ENCODE results near the gene FBXO2.

Gene FBXO2

GRCh38 chr1:11654137-11654938 lies at the start of gene FBXO2, which contains the start of gene FBXO44:
FBXO2 (minus strand) TSS chr1:11654429; CDS start chr1:11654340, 89 bp downstream.
FBXO44 (plus strand) TSS chr1:11654877; CDS start chr1:11655836, 959 bp downstream.
- no peak for DNase-seq (ENCODE audit: low read depth)

GRCh38 chr1:11703357-11704193 lies 49.3 kb upstream of the FBXO2 start:
- no peak for DNase-seq (ENCODE audit: low read depth)

DNA sequence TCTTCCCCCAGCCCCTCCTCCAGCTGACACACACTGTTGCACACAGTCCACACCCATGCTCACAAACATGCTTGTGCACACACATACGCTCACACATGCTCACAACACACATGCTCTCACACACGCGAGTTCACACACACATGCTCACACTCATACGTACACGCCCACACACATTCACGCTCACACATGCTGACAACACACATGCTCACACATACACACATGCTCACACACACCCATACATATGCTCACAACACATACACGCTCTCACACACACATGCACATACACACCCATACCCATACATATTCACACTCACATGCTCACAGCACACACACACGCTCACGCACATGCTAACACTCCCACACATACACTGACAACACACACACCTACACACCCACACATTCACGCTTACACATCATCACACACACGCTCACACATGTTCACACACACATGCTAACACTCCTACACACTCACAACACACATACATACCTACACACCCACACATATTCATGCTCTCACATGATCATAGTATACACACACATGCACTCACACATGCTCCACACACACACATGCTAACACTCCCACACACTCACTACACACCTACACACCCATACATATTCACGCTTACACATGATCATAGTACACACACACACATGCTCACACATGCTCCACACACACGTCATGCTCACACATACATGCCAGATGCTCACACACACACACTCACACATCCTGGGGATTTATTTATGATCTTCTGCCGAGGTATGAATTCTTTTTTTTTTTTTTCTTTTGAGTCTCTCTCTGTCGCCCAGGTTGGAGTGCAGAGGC lies 48.0 kb upstream of the FBXO2 start:
- no peak for DNase-seq (ENCODE audit: low read depth)

GRCh38 chr1:11701551-11701961 lies 47.3 kb upstream of the FBXO2 start:
- DNase-seq (ENCODE audit: low read depth): no peak

GRCh38 chr1:11700601-11701467 lies 46.6 kb upstream of the FBXO2 start:
- no peak for DNase-seq (ENCODE audit: low read depth)

DNA sequence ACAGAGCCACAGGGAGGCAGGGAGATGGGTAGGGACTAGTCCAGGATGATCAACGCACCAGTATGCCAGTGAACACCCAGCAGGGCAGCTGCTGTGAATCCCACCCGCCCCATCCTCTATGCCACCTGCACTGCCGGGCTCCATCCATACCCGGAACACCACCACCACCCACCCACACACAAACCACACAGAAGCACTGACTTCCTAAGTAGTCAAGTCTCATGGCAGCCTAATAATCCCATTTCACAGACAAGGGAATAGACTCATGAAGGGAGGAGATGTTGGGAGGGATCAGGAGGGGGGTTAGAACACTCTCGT lies 43.6 kb upstream of the FBXO2 start:
- DNase-seq (ENCODE audit: low read depth): no peak

GRCh38 chr1:11697188-11697892 lies 43.1 kb upstream of the FBXO2 start:
- no peak for DNase-seq (ENCODE audit: low read depth)

GRCh38 chr1:11695861-11696260 lies 41.6 kb upstream of the FBXO2 start:
- no peak for DNase-seq (ENCODE audit: low read depth)

- DNase-seq (ENCODE audit: low read depth): no peak
These were observed 39.7 kb upstream of the FBXO2 start for GRCh38 chr1:11693917-11694316.

GRCh38 chr1:11693024-11693590 lies 38.9 kb upstream of the FBXO2 start:
- DNase-seq (ENCODE audit: low read depth): peak; percentile 87

- no peak for DNase-seq (ENCODE audit: low read depth)
These were observed 37.9 kb upstream of the FBXO2 start for GRCh38 chr1:11691928-11692711.

GRCh38 chr1:11691302-11691914 lies 37.2 kb upstream of the FBXO2 start, which contains the start of gene DRAXIN:
DRAXIN (plus strand) TSS chr1:11691710; CDS start chr1:11706259, 14,549 bp downstream.
- DNase-seq (ENCODE audit: low read depth): no peak

GRCh38 chr1:11690397-11691301 lies 36.4 kb upstream of the FBXO2 start:
- DNase-seq (ENCODE audit: low read depth): no peak

DNA sequence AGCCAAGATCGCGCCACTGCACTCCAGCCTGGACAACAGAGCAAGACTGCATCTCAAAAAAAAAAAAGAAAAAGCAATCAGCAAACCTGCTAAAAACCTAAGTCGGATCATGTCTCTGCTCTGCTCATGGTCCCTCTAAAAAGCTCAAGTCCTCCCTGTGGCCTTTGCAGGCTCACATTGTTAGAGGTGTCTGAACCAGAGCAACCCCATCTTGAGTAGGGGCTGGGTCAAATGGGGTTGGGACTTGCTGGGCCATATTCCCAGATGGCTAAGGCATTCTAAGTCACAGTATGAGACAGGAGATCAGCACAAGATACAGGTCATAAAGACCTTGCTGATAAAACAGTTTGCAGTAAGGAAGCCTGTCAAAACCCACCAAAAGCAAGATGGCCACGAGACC lies 34.3 kb upstream of the FBXO2 start:
- DNase-seq (ENCODE audit: low read depth): no peak

DNA sequence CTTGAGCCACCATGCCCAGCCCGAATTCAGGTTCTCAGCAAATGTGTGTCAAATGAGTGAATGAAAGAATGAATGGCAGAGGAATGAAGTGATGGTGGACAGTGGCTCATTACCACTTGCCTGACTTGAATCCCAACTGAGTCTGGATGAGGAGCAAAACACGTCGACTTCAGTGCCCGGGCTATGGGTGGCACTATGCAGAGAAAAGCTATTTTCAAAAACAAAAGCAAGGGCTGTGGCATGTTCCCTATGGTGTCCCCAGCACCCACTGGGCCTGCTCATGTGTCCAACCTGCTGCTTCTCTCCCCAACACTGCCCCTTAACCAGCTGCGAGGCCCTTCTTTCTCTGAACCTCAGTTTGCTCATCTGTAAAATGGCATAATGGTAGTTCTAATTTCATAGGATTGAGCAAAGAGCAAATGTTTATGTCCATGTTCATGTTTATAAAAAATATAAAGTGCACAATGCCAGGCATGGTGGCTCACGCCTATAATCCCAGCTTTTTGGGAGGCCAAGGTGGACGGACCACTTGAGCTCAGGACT lies 31.1 kb upstream of the FBXO2 start:
- no peak for DNase-seq (ENCODE audit: low read depth)

GRCh38 chr1:11684070-11684469 lies 29.8 kb upstream of the FBXO2 start:
- DNase-seq (ENCODE audit: low read depth): no peak

DNA sequence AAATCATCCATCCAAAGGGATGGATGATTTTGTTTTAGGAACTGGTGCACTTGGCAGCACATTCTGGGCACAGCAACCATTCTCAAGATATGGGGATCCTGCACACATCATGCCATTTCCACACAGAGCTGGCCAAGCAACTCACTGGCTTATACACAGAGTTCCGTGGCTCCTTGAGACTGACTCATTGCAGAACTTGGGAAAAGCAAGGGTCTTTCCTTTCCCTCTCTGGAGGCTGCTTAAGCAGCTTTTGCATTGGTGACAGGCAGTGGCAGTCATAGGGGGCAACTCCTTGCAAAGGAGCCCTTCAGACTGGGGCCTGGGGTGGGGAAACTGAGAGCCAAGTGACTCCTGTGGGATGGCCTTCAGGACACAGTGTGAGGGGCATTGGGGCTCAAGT lies 28.6 kb upstream of the FBXO2 start:
- DNase-seq (ENCODE audit: low read depth): no peak

All from HS-5 (cell line).